Thyroid gland (tissue), 4 donors: Measurements from ENCODE around the gene PIK3R5.

ENCODE experiments used
- POLR2A ChIP-seq, 2 donors: fragments of 450-650 bp; IDR thresholded peaks; one replicate each; pipeline ENCODE4 v1.6.1; 2017; ENCODE audit warnings: antibody characterized with exemption in 2 of 2, mild to moderate bottlenecking in 2 of 2, moderate library complexity in 1 of 2
- TF ChIP-seq, protein P1 (sequence below), 6 experiments: fragments of 200-600 bp in 3 of 6; fragments of 450-650 bp in 3 of 6; sonication (generic) in 3 of 6; IDR thresholded peaks; one replicate each; pipeline ENCODE4 v1.5.1; 2016 to 2019; ENCODE audit warnings: antibody characterized with exemption in 6 of 6, mild to moderate bottlenecking in 2 of 6, inconsistent platforms in 1 of 6, moderate library complexity in 1 of 6

DNA sequence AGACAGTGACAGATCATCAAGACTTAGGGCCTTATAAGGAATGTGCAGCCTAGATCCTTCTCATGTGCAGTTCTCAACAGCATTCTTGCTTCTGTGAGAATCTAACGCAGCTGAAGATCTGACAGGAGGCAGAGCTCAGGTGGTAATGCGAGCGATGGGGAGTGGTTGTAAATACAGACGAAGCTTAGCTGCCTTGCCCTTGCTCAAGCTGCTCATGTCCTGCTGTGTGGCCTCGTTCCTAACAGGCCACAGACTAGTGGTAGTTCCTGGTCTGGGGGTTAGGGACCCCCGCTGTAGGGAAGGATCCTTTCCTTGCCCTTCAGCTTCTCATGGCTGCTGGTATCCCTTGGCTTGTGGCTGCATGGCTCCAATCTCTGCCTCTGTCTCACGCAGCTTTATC lies 45.5 kb upstream of the PIK3R5 start:
- TF ChIP-seq, protein P1, sequence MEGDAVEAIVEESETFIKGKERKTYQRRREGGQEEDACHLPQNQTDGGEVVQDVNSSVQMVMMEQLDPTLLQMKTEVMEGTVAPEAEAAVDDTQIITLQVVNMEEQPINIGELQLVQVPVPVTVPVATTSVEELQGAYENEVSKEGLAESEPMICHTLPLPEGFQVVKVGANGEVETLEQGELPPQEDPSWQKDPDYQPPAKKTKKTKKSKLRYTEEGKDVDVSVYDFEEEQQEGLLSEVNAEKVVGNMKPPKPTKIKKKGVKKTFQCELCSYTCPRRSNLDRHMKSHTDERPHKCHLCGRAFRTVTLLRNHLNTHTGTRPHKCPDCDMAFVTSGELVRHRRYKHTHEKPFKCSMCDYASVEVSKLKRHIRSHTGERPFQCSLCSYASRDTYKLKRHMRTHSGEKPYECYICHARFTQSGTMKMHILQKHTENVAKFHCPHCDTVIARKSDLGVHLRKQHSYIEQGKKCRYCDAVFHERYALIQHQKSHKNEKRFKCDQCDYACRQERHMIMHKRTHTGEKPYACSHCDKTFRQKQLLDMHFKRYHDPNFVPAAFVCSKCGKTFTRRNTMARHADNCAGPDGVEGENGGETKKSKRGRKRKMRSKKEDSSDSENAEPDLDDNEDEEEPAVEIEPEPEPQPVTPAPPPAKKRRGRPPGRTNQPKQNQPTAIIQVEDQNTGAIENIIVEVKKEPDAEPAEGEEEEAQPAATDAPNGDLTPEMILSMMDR (IDR thresholded peaks at IDR 0.05), result no peak
- TF ChIP-seq POLR2A (IDR thresholded peaks at IDR 0.05), result no peak
